Measurements from ENCODE around the gene MFAP4.

GRCh38 chr17:19417611-19418010 lies 30.6 kb upstream of the MFAP4 start:
- TF ChIP-seq CTCF (IDR thresholded peaks at IDR 0.05): no peak
- no peak for TF ChIP-seq POLR2A (IDR thresholded peaks at IDR 0.05)
